Mesenchymal stem cell (in vitro differentiated cells and primary cell): Measurements from ENCODE around the gene CYTH1.

Experiments used
- DNase-seq: peaks from one replicate; pipeline ENCODE4 v3.0.0-alpha.2; 2013
- H2AFZ ChIP-seq: one replicate; pipeline ENCODE4 v1.6.1; 2013; ENCODE audit warnings: low read depth, mild to moderate bottlenecking, control low read depth, inconsistent platforms, low read length, moderate library complexity
- H2AK5ac ChIP-seq: 2 replicates; pipeline ENCODE4 v1.6.1; 2013; ENCODE audit warnings: low read length, moderate library complexity, mild to moderate bottlenecking, inconsistent platforms; ENCODE audit not compliant: severe bottlenecking
- H2BK120ac ChIP-seq: one replicate; pipeline ENCODE4 v1.6.1; 2013; ENCODE audit warnings: low read depth, mild to moderate bottlenecking, inconsistent platforms, low read length, moderate library complexity
- H2BK12ac ChIP-seq, 2 experiments: one replicate each; pipeline ENCODE4 v1.6.1; 2013; ENCODE audit warnings: inconsistent platforms in 2 of 2, low read length in 2 of 2, mild to moderate bottlenecking in 2 of 2, moderate library complexity in 2 of 2, control low read depth in 1 of 2
- H2BK15ac ChIP-seq: one replicate; pipeline ENCODE4 v1.6.1; 2013; ENCODE audit warnings: mild to moderate bottlenecking, low read depth, inconsistent platforms; ENCODE audit not compliant: poor library complexity, severe bottlenecking
- H2BK5ac ChIP-seq: 2 replicates; pipeline ENCODE4 v1.6.1; 2013; ENCODE audit warnings: low read depth, mild to moderate bottlenecking, low read length, control low read depth, inconsistent platforms; ENCODE audit not compliant: poor library complexity, severe bottlenecking
- H3K14ac ChIP-seq, 2 experiments: one replicate each; pipeline ENCODE4 v1.6.1; 2013; ENCODE audit warnings: inconsistent platforms in 2 of 2, low read length in 2 of 2, control low read depth in 1 of 2, mild to moderate bottlenecking in 1 of 2, moderate library complexity in 1 of 2
- H3K18ac ChIP-seq, 2 experiments: one replicate each; pipeline ENCODE4 v1.6.1; 2013; ENCODE audit warnings: inconsistent platforms in 2 of 2, low read length in 2 of 2, control low read depth in 1 of 2, low read depth in 1 of 2, mild to moderate bottlenecking in 1 of 2
- H3K23ac ChIP-seq, 2 experiments: one replicate each; pipeline ENCODE4 v1.6.1; 2013; ENCODE audit warnings: inconsistent platforms in 2 of 2, low read length in 2 of 2, mild to moderate bottlenecking in 2 of 2, moderate library complexity in 2 of 2, control low read depth in 1 of 2
- H3K27ac ChIP-seq: 2 replicates; pipeline ENCODE4 v1.5.1; 2013; ENCODE audit warnings: mild to moderate bottlenecking, moderate library complexity, low read length, control low read depth, inconsistent platforms; ENCODE audit not compliant: poor library complexity, severe bottlenecking
- H3K27me3 ChIP-seq, 2 experiments: 2 replicates each; pipeline versions ENCODE4 v1.6.1 to v1.7.0; 2013; ENCODE audit warnings: low read length in 2 of 2, mild to moderate bottlenecking in 2 of 2, moderate library complexity in 2 of 2, control low read depth in 1 of 2, inconsistent platforms in 1 of 2; ENCODE audit not compliant: control insufficient read depth in 1 of 2, insufficient read depth in 1 of 2
- H3K36me3 ChIP-seq, 2 experiments: 2 replicates each; pipeline versions ENCODE4 v1.6.1 to v1.7.0; 2013; ENCODE audit warnings: low read length in 2 of 2, control low read depth in 1 of 2, inconsistent platforms in 1 of 2, low read depth in 1 of 2, mild to moderate bottlenecking in 1 of 2; ENCODE audit not compliant: insufficient read depth in 2 of 2, control insufficient read depth in 1 of 2
- H3K4ac ChIP-seq, 2 experiments: one replicate each; pipeline ENCODE4 v1.6.1; 2013; ENCODE audit warnings: inconsistent platforms in 2 of 2, low read length in 2 of 2, mild to moderate bottlenecking in 2 of 2, moderate library complexity in 2 of 2, control low read depth in 1 of 2, low read depth in 1 of 2
- H3K4me1 ChIP-seq: 2 replicates; pipeline ENCODE4 v1.6.1; 2013; ENCODE audit warnings: low read depth, low read length, control low read depth; ENCODE audit not compliant: control insufficient read depth, insufficient read depth
- H3K4me2 ChIP-seq: 2 replicates; pipeline ENCODE4 v1.6.1; 2013; ENCODE audit warnings: low read length, mild to moderate bottlenecking, inconsistent platforms; ENCODE audit not compliant: poor library complexity, severe bottlenecking
- H3K4me3 ChIP-seq, 2 experiments: 2 replicates each; pipeline versions ENCODE4 v1.5.1 to v1.7.0; 2013; ENCODE audit warnings: low read length in 2 of 2, mild to moderate bottlenecking in 2 of 2, control low read depth in 1 of 2, low read depth in 1 of 2; ENCODE audit not compliant: insufficient read depth in 1 of 2
- H3K79me1 ChIP-seq: replicated peaks from 2 replicates; pipeline ENCODE4 v1.6.1; 2013; ENCODE audit warnings: mild to moderate bottlenecking, control low read depth, low read length, inconsistent platforms; ENCODE audit not compliant: poor library complexity, severe bottlenecking
- H3K9ac ChIP-seq: 2 replicates; pipeline ENCODE4 v1.7.0; 2013; ENCODE audit warnings: mild to moderate bottlenecking, low read length, moderate library complexity
- H3K9me3 ChIP-seq: 2 replicates; pipeline ENCODE4 v1.7.0; 2013; ENCODE audit warnings: mild to moderate bottlenecking, low read length; ENCODE audit not compliant: control insufficient read depth
- H4K8ac ChIP-seq: one replicate; pipeline ENCODE4 v1.6.1; 2013; ENCODE audit warnings: inconsistent platforms, mild to moderate bottlenecking, low read length, moderate library complexity
- H4K91ac ChIP-seq: one replicate; pipeline ENCODE4 v1.6.1; 2013; ENCODE audit warnings: mild to moderate bottlenecking, low read length, inconsistent platforms
- WGBS: methylation state at CpG from one replicate; pipeline ENCODE4 v1.1.7; 2013; ENCODE audit warnings: mixed read lengths; 5-methylcytosine and 5-hydroxymethylcytosine counted together

The CYTH1 gene

GRCh38 chr17:78667091-78667490 is 115.0 kb downstream of the CYTH1 start:
- H3K23ac ChIP-seq: no peak overlapping the region
- no peaks in the 10 kb centered on the region for H3K9me3 ChIP-seq
- H4K91ac ChIP-seq: no peak overlapping the region
- H3K4me1 ChIP-seq: peaks cover 7% of the 10 kb centered on the region
- WGBS: 92% methylated on average over 10 of the region's 10 CpGs
- no peak overlapping the region for H3K18ac ChIP-seq
- no peak overlapping the region for H2BK12ac ChIP-seq
- no peak overlapping the region for H2AK5ac ChIP-seq
- no peak overlapping the region for H2BK15ac ChIP-seq
- H3K4me3 ChIP-seq: no peak overlapping the region
- H2BK120ac ChIP-seq: no peak overlapping the region
- H3K27me3 ChIP-seq: no peaks in the 10 kb centered on the region
- no peak overlapping the region for H3K27ac ChIP-seq
- no peak for DNase-seq
- H3K4me2 ChIP-seq: no peak overlapping the region
- H3K4ac ChIP-seq: no peak overlapping the region
- no peak overlapping the region for H2AFZ ChIP-seq
- H2BK5ac ChIP-seq: no peak overlapping the region
- H4K8ac ChIP-seq: no peak overlapping the region
- no peaks in the 10 kb centered on the region for H3K79me1 ChIP-seq
- no peak overlapping the region for H3K14ac ChIP-seq
- no peak overlapping the region for H3K9ac ChIP-seq
- peaks cover 4 to 8% of the 10 kb centered on the region in 2 experiments for H3K36me3 ChIP-seq

- WGBS: 90% methylated on average over 19 of the region's 19 CpGs
- Histone ChIP-seq H3K4ac (no peak overlapping the region), H2AFZ (no peak overlapping the region), H2BK120ac (no peak overlapping the region), H3K4me1 (peaks cover 9% of the 10 kb centered on the region), H3K4me2 (no peak overlapping the region), H3K9me3 (no peaks in the 10 kb centered on the region), H3K36me3 (peaks cover 4 to 8% of the 10 kb centered on the region in 2 experiments), H3K9ac (no peak overlapping the region), H3K79me1 (no peaks in the 10 kb centered on the region), H4K91ac (no peak overlapping the region), H3K27me3 (peaks cover 0 to 2% of the 10 kb centered on the region in 2 experiments), H4K8ac (no peak overlapping the region), H2BK12ac (peak overlapping the region in 1 of 2 experiments; percentile 51), H2BK15ac (peak overlapping the region; percentile 60), H3K23ac (no peak overlapping the region), H3K27ac (no peak overlapping the region), H3K18ac (no peak overlapping the region), H2BK5ac (no peak overlapping the region), H3K14ac (no peak overlapping the region), H3K4me3 (no peak overlapping the region), H2AK5ac (peak overlapping the region; percentile 53)
- no peak for DNase-seq
Observed at GRCh38 chr17:78665952-78666920, 115.8 kb downstream of the CYTH1 start.

- Histone ChIP-seq H2BK15ac (no peak overlapping the region), H3K18ac (no peak overlapping the region), H2BK12ac (no peak overlapping the region), H3K79me1 (no peaks in the 10 kb centered on the region), H3K4me1 (peaks cover 14% of the 10 kb centered on the region), H3K23ac (no peak overlapping the region), H3K27me3 (peaks cover 0 to 5% of the 10 kb centered on the region in 2 experiments), H3K4me3 (no peak overlapping the region), H3K14ac (no peak overlapping the region), H2AFZ (no peak overlapping the region), H3K4me2 (no peak overlapping the region), H2AK5ac (no peak overlapping the region), H2BK5ac (no peak overlapping the region), H4K91ac (no peak overlapping the region), H3K9ac (no peak overlapping the region), H3K4ac (no peak overlapping the region), H2BK120ac (no peak overlapping the region), H4K8ac (peak overlapping the region; percentile 38), H3K27ac (no peak overlapping the region), H3K9me3 (no peaks in the 10 kb centered on the region), H3K36me3 (peaks cover 3 to 5% of the 10 kb centered on the region in 2 experiments)
- no peak for DNase-seq
- 98% methylated on average over 15 of the region's 15 CpGs for WGBS
Observed at GRCh38 chr17:78665387-78665951, 116.6 kb downstream of the CYTH1 start.
